HG03469 (cell line): Measurements from ENCODE around the gene DOCK3.

Experiments used
- ATAC-seq: cut with Tn5 transposase; IDR thresholded peaks from one replicate; pipeline ENCODE4 v1.9.1; 2021; ENCODE audit warnings: mild to moderate bottlenecking, moderate library complexity, moderate number of reproducible peaks; ENCODE audit not compliant: unreplicated experiment

DOCK3 gene

GRCh38 chr3:51392355-51393133, 717.8 kb downstream of the DOCK3 start:
- no peak for ATAC-seq

- ATAC-seq = no peak
Observed at GRCh38 chr3:51393134-51393495, 718.4 kb downstream of the DOCK3 start.

GRCh38 chr3:51393564-51393963, 718.8 kb downstream of the DOCK3 start:
- no peak for ATAC-seq

DNA sequence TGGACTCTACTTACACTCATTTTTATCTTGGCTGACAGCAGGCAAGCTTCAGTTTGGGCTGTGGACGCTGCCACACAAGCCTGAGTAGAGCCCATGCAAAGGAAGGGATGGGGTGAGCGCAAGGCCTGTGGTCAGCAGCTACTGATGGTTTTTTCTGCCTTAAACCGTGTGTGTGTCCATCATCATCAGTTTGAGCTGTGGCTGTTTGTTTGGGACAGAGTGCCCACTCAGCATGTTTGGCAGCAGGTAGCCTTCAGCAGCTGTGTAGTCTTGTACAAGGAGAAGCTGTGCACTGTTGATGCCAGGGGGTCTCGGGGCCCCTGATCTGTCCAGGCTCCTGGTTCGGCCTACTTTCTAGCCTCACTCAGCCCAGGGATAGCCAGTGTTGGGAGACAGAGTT, 719.8 kb downstream of the DOCK3 start:
- ATAC-seq = no peak

DNA sequence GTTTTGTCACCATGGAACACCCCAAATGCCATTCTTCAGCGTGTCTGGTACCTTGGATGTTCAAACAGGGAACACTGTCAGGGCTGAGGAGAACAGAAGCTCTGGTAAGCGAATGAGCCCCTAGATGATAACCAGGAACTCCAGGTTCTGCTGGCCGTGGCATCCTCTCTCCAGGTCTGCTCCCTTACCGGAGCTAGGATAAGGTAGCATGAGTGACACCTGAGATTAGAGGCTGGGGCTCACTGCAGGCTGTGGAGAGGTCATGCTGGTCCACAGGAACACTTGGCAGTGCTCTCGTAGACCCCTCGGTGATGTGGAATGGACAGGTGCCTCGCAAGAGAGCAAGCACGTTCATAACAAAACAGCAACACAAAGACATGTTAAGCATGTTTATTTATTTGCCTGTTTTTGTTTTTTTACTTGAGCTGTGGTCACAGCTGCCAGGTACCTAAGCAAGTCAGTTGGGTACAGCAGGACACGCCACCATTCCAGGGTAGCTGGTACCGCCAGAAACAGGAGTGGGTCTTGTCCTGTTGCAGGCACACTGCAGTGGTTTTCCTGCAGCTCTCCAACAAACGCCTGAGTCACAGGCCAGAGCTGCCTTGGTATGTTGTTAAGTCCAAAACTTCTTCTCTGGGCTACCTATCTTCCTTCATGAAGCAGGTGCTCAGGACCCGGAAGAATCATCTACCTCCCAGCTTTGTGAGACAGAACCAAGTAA, 720.9 kb downstream of the DOCK3 start:
- no peak for ATAC-seq

DNA sequence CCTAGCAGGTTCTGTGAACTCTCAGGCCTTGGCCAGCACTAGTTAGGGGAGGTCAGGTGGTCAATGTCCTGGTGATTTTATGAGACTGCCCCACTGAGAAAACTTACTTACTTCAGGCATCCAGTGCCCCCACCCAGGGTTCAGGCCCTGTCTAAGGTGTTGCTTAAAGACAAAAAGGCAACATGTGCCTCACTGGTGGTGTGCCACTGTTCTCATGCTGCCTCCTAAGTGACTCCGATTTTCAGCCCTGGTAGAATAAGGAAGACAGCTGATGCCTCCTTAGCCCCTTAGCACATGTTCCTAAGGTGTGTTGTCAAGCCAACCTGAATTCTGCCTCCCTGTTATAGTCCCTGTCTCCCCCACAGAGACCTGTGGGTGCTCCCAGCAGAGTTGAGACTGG, 721.7 kb downstream of the DOCK3 start:
- ATAC-seq = no peak

DNA sequence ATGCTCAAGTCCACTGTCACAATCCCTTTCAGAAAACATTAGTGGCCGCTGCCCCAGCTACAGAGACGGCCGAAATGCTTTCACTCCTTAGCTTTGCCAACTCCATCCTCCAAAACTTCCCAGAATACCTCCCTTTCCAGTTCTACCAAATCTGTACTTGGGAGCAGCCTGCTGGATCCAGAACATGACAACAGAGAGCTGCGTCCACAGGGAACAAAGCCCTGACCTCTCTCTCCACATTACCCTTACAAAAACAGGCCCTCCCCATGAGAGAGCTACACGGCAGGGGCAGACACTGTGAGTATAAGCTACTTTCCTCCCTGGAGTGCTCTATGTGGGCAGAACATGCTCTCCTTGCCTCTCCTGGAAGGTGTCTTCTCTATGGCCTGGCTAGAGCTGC, 722.7 kb downstream of the DOCK3 start:
- no peak for ATAC-seq

GRCh38 chr3:51398595-51399310, 724.0 kb downstream of the DOCK3 start:
- ATAC-seq = no peak

DNA sequence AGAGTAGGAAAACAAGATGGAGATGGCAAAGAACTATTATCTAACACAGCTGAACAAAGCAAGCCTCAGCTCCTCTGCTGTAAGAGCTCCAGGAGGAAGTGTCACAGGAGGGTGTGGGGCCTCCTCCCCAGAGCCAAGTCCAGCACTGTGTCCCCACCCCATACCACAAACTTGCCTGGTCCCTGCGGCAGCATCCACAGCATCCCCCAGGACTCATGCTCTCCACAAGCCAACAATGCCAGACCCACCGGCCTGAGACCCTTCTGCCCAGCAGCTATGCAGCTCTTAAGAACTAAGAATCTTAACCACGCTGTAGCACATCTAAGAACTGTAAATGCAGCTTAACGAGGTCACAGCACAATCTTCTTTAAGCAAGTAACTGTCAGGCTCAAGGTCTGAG, 725.4 kb downstream of the DOCK3 start:
- ATAC-seq = no peak

GRCh38 chr3:51401735-51402134, 727.0 kb downstream of the DOCK3 start:
- ATAC-seq = no peak

DNA sequence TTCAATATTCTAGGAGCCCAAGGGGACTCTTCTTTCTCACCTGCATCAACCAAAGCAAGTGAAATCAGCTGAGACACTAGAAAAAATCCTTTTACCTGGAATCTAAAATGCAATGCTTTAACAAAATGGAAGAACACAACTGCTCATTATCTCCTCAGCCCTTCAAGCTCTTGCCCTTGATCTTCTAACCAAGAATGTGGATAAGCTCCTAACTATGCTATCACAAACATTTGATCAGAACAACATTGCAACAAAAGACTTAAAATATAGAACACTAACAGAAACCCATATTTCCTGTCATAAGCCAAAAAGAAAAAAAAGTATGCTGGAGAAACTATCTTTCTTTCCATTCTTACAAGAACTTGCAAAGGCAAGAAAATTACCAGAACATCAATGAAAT, 728.9 kb downstream of the DOCK3 start:
- no peak for ATAC-seq

- ATAC-seq = no peak
Observed at GRCh38 chr3:51408021-51408420, 733.3 kb downstream of the DOCK3 start.

DNA sequence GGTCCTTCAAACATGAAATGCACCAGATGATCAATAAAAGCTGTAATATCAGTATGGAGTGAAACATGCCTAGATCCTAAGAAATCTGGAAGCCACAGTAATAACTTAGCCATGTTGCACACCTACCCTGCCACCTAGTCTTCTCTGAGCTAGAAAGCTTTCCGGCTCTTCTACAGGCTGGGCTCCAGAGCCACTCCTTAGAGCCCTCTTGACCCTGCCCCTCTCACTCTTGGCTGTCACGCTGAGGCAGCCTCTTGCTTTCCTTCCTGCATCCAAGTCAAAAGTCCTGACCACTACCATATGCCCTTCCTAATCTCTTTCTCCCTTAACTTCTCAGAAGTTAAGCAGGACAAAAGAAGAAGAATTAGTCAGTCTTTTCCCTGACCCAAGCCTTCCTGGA, 734.1 kb downstream of the DOCK3 start:
- ATAC-seq = no peak

- no peak for ATAC-seq
Observed at GRCh38 chr3:51422211-51422610, 747.5 kb downstream of the DOCK3 start.

GRCh38 chr3:51426921-51427320, 752.2 kb downstream of the DOCK3 start:
- no peak for ATAC-seq

- no peak for ATAC-seq
Observed at GRCh38 chr3:51429138-51429537, 754.4 kb downstream of the DOCK3 start.
